ENCODE measurements around the gene BBX.

Gene BBX

DNA sequence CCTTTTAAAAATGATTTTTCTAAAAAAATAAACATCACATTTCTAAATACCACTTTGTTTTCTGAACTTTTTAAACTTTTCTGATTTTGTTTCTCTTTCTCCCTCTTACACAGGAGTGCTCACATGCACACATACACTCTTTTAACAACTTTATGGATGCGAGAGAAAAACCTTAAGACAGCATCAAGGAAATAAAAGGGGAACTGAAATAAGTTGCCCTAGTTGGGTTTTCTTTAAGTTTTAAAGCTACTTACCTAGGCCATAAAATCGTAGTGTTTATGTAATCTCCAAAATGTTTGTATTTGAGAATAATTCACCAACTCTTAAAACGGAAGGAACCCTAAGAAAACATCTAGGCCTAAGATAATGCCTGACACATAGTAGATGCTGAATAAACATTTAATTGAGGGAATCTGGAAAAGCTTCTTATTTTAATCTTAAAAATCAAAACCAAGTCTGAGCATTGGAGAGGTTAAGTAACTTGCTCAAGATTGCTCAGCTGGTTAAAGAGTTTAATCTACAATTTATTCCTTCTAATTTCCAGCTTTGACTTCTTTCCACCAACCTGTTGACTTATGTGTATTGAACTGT, 1.2 kb upstream of the BBX start:
- in situ Hi-C loops (cut with MboI; ENCODE audit: low pct_unique_long_range_greater_than_20kb, low sequenced_read_pairs, unreplicated experiment): no loop called here
- DNase-seq (ENCODE audit: low spot score): no peak
- TF ChIP-seq, protein P1, sequence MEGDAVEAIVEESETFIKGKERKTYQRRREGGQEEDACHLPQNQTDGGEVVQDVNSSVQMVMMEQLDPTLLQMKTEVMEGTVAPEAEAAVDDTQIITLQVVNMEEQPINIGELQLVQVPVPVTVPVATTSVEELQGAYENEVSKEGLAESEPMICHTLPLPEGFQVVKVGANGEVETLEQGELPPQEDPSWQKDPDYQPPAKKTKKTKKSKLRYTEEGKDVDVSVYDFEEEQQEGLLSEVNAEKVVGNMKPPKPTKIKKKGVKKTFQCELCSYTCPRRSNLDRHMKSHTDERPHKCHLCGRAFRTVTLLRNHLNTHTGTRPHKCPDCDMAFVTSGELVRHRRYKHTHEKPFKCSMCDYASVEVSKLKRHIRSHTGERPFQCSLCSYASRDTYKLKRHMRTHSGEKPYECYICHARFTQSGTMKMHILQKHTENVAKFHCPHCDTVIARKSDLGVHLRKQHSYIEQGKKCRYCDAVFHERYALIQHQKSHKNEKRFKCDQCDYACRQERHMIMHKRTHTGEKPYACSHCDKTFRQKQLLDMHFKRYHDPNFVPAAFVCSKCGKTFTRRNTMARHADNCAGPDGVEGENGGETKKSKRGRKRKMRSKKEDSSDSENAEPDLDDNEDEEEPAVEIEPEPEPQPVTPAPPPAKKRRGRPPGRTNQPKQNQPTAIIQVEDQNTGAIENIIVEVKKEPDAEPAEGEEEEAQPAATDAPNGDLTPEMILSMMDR (IDR thresholded peaks at IDR 0.05; ENCODE audit: extremely low read depth, insufficient read depth, missing control alignments): no peak

DNA sequence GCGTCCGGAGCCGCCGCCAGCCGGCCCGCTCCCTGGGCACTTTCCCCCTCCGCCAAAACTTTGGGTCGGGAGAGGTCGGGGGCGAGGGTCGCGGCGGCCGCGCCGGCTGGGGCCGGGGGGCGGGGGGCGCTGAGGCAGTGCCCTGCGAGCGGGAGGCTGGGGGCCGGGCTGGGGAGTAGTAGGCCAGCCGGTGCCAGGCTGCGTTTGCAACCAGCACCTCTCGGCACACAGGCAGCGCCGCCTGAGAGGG, 452 bp downstream of the BBX start:
- in situ Hi-C loops (cut with MboI; ENCODE audit: low pct_unique_long_range_greater_than_20kb, low sequenced_read_pairs, unreplicated experiment): no loop called here
- no peak for DNase-seq (ENCODE audit: low spot score)
- TF ChIP-seq, protein P1 (IDR thresholded peaks at IDR 0.05; ENCODE audit: extremely low read depth, insufficient read depth, missing control alignments): no peak

DNA sequence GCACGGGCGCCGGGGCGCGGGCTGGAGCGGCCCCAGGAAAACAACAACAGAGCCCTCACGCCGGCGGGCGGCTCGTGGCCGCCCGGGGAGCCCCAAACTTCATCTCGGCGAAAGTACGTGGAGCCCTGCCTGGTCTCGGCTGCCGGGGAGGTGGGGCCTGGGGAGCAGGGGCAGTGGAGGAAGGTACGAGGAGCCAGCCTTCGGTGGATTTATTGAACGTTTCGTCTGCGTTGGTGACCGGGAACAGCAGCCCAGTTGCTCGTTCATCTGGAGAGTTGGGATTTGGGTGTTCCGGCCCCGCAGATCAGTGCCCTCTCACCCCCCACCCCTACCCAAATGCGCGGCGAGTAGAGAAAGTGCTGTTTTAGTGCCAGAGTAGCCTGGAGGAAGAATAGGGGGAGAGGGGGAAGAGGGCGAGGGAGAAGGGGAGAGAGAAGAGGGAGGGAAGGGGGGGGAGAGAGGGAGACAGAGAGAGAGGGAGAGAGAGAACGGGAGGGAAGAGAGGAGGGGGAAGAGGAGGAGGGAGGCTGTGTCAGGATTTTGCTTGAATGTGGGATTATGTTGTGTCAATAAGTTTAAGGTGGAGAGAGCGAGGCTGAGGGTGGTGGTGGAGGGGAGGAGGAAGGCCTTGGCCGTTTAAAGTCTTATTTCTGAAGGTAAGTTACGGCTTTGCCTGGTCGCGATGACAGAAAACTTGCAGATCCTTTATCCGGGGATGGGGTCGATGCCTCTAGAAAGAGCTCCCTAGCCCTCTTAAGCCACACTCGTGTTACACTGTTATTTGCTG, 970 bp downstream of the BBX start:
- in situ Hi-C loops (cut with MboI; ENCODE audit: low pct_unique_long_range_greater_than_20kb, low sequenced_read_pairs, unreplicated experiment): no loop called here
- DNase-seq (ENCODE audit: low spot score): peak; percentile 58
- TF ChIP-seq, protein P1 (IDR thresholded peaks at IDR 0.05; ENCODE audit: extremely low read depth, insufficient read depth, missing control alignments): no peak

DNA sequence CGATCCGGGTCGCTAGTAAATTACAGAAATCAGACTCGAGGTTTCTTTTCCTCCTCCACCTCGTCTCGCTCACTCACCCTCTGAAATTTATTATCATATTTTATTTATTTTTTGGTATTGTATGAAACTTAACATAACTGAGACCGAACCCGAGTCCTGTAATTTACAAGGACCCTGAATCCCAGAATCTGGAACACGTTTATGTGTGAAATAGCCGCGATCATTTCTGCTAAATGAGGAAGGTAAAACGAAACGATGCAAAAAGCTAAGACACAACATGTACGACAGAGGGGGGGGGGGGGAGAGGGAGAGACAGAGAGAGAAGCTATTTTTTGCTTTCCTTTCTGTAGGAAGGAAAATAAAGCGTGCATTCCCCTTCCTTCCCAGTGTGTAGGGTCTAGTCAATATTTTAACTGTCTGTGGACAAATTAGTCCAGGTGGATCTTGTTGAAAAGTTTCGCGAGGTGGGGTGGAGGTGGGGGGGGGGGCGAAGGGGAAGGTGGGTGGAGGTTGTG, 1.6 kb downstream of the BBX start:
- TF ChIP-seq, protein P1 (IDR thresholded peaks at IDR 0.05; ENCODE audit: extremely low read depth, insufficient read depth, missing control alignments): no peak
- in situ Hi-C loops (cut with MboI; ENCODE audit: low pct_unique_long_range_greater_than_20kb, low sequenced_read_pairs, unreplicated experiment): no loop called here
- DNase-seq (ENCODE audit: low spot score): peak; percentile 27

DNA sequence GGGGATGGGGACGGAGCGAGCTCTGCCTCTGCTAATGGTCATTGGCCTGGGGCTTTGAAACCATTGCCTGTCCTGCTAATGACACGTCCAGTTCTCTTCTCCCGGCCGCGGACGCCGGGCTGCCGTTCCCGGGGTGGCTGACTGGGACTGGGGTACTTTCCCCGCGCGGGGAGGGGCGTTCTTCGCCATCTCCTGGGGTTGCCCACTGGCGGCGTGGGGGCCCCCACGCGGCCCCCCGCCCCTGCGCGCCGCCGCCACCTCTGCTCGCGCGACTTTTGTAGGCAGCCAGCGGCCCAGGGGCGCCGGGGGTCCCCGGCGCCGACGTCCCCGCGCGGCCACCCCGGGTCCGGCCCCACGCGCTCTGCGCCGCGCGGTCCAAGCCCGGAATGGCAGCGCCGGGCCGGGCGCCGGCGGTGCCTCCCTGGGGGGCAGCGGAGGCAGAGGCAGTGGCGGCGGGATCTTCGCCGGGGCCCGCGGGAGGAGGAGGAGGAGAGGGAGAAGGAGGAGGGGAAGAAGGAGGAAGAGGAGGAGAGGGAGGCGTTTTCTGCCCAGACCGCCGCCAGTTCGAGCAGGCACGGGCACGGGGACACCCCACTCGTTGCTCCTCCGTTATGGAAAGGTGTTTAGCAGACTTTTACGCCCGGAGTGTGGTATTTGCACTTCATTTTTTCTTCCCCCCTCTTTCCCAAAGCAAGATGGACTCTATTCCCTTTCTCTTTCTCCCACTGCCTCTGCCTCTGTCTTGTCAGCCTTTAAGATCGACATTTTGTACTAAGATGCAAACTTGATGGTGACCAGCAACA, 2.3 kb downstream of the BBX start:
- peak; percentile 51 for DNase-seq (ENCODE audit: low spot score)
- TF ChIP-seq, protein P1 (IDR thresholded peaks at IDR 0.05; ENCODE audit: extremely low read depth, insufficient read depth, missing control alignments): no peak
- in situ Hi-C loops (cut with MboI; ENCODE audit: low pct_unique_long_range_greater_than_20kb, low sequenced_read_pairs, unreplicated experiment): no loop called here

DNA sequence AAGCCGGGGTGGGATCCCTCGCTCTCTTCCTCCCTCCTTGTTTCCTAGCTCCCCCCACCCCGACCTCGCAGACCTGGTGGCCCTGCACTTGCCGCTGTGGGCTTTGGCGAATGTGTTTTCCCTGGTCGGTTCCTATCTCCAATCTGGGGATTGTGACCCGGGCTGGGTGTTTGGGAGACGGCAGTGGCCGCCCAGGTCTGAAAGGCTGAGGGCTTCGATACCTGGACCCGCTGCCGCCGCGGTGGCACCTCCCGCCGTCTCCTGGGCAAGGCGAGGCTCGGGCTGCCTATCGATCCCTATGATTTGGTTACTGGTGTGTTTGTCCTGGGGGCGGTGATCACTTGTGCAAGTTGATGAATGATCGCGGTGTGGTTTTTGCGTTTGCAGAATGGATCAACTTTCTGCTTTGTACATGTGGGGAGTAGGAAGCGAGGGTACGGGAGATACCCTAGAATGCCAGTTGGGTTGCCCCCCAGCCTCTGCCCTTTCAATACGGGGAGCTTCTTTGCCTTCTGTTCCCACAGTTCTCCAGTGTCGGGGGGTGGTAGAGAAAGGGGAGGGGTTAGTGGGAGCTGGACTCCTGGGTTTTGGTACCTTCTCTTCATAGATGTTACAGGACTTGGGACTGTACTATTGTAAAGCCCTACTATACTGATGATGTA, 3.0 kb downstream of the BBX start:
- DNase-seq (ENCODE audit: low spot score): no peak
- in situ Hi-C loops (cut with MboI; ENCODE audit: low pct_unique_long_range_greater_than_20kb, low sequenced_read_pairs, unreplicated experiment): no loop called here
- TF ChIP-seq, protein P1 (IDR thresholded peaks at IDR 0.05; ENCODE audit: extremely low read depth, insufficient read depth, missing control alignments): no peak
